COLO829 (cell line): Measurements from ENCODE around the gene AQP2.

Source experiments
- DNase-seq: peaks from one replicate; pipeline ENCODE4 v3.0.0; 2012; ENCODE audit warnings: low spot score

The AQP2 gene

GRCh38 chr12:49950273-49951251 lies at the start of gene AQP2:
TSS of gene AQP2 (plus strand) at chr12:49950737. CDS start at chr12:49950831, 94 bp downstream.
- DNase-seq: no peak

- DNase-seq: no peak
These were observed 49.5 kb upstream of the AQP2 start for GRCh38 chr12:49901026-49901425.

GRCh38 chr12:49901986-49902385 lies 48.6 kb upstream of the AQP2 start:
- DNase-seq: no peak

- DNase-seq: no peak
These were observed 47.9 kb upstream of the AQP2 start for GRCh38 chr12:49902399-49903350.

- no peak for DNase-seq
These were observed 47.2 kb upstream of the AQP2 start for GRCh38 chr12:49903351-49903699.

GRCh38 chr12:49903700-49904423 lies 46.7 kb upstream of the AQP2 start, which contains the start of gene FAIM2:
TSS of gene FAIM2 (minus strand) at chr12:49903900. CDS start at chr12:49903792, 108 bp downstream.
- no peak for DNase-seq

- no peak for DNase-seq
These were observed 45.9 kb upstream of the AQP2 start for GRCh38 chr12:49904601-49905000.

GRCh38 chr12:49905718-49906314 lies 44.7 kb upstream of the AQP2 start:
- no peak for DNase-seq

- no peak for DNase-seq
These were observed 43.2 kb upstream of the AQP2 start for GRCh38 chr12:49907352-49907751.

- no peak for DNase-seq
These were observed 41.2 kb upstream of the AQP2 start for GRCh38 chr12:49909356-49909755.

GRCh38 chr12:49909826-49910225 lies 40.7 kb upstream of the AQP2 start:
- DNase-seq: peak; percentile 39

GRCh38 chr12:49910331-49911212 lies 40.0 kb upstream of the AQP2 start:
- no peak for DNase-seq

GRCh38 chr12:49911213-49911605 lies 39.3 kb upstream of the AQP2 start:
- DNase-seq: no peak

GRCh38 chr12:49912345-49913255 lies 37.9 kb upstream of the AQP2 start:
- DNase-seq: no peak

- no peak for DNase-seq
These were observed 34.2 kb upstream of the AQP2 start for GRCh38 chr12:49916129-49916919.

- DNase-seq: no peak
These were observed 33.3 kb upstream of the AQP2 start for GRCh38 chr12:49917166-49917787.

- no peak for DNase-seq
These were observed 32.8 kb upstream of the AQP2 start for GRCh38 chr12:49917788-49918173.
